ENCODE measurements around the gene PAX5. TPM values are rescaled to one million over a fixed set of nuclear protein-coding genes. Genes with fewer than 3 reads are reported as not detected.

PAX5 gene
- total RNA-seq, 3 donors from 2014 or later = 0.59 TPM; not detected in 2

- Histone ChIP-seq H3K27me3 (no peaks in the 10 kb centered on the region), H3K27ac (no peak overlapping the region), H3K9me3 (no peaks in the 10 kb centered on the region), H3K4me1 (no peaks in the 10 kb centered on the region), H3K36me3 (no peaks in the 10 kb centered on the region), H3K4me3 (no peak overlapping the region)
- DNase-seq (ENCODE audit: low spot score in 2 of 2) = no peak
- intact Hi-C loops (cut with DNase I; ENCODE audit: low total_unique reads) = no loop called here
- no peak for TF ChIP-seq POLR2A (IDR thresholded peaks at IDR 0.05)
- TF ChIP-seq, protein P1, sequence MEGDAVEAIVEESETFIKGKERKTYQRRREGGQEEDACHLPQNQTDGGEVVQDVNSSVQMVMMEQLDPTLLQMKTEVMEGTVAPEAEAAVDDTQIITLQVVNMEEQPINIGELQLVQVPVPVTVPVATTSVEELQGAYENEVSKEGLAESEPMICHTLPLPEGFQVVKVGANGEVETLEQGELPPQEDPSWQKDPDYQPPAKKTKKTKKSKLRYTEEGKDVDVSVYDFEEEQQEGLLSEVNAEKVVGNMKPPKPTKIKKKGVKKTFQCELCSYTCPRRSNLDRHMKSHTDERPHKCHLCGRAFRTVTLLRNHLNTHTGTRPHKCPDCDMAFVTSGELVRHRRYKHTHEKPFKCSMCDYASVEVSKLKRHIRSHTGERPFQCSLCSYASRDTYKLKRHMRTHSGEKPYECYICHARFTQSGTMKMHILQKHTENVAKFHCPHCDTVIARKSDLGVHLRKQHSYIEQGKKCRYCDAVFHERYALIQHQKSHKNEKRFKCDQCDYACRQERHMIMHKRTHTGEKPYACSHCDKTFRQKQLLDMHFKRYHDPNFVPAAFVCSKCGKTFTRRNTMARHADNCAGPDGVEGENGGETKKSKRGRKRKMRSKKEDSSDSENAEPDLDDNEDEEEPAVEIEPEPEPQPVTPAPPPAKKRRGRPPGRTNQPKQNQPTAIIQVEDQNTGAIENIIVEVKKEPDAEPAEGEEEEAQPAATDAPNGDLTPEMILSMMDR (IDR thresholded peaks at IDR 0.05) = no peak
- no peak for TF ChIP-seq POLR2AphosphoS5 (IDR thresholded peaks at IDR 0.05)
These were observed 62.1 kb downstream of the PAX5 start for GRCh38 chr9:36971935-36972488.

GRCh38 chr9:36970007-36970888, 63.8 kb downstream of the PAX5 start:
- no peaks in the 10 kb centered on the region for H3K9me3 ChIP-seq
- intact Hi-C loops (cut with DNase I; ENCODE audit: low total_unique reads) = no loop called here
- no peak for TF ChIP-seq POLR2A (IDR thresholded peaks at IDR 0.05)
- TF ChIP-seq, protein P1 (IDR thresholded peaks at IDR 0.05) = no peak
- no peak for TF ChIP-seq POLR2AphosphoS5 (IDR thresholded peaks at IDR 0.05)
- H3K36me3 ChIP-seq = no peaks in the 10 kb centered on the region
- H3K4me3 ChIP-seq = no peak overlapping the region
- no peaks in the 10 kb centered on the region for H3K27me3 ChIP-seq
- DNase-seq (ENCODE audit: low spot score in 2 of 2) = no peak
- no peaks in the 10 kb centered on the region for H3K4me1 ChIP-seq
- no peak overlapping the region for H3K27ac ChIP-seq

- intact Hi-C loops (cut with DNase I; ENCODE audit: low total_unique reads) = no loop called here
- no peak for DNase-seq (ENCODE audit: low spot score in 2 of 2)
- H3K36me3 ChIP-seq = no peaks in the 10 kb centered on the region
- no peaks in the 10 kb centered on the region for H3K4me1 ChIP-seq
- no peaks in the 10 kb centered on the region for H3K27me3 ChIP-seq
- H3K9me3 ChIP-seq = no peaks in the 10 kb centered on the region
- no peak overlapping the region for H3K4me3 ChIP-seq
- TF ChIP-seq, protein P1 (IDR thresholded peaks at IDR 0.05) = no peak
- no peak for TF ChIP-seq POLR2A (IDR thresholded peaks at IDR 0.05)
- H3K27ac ChIP-seq = no peak overlapping the region
These were observed 64.8 kb downstream of the PAX5 start for GRCh38 chr9:36969216-36969771.

GRCh38 chr9:36968574-36969215, 65.4 kb downstream of the PAX5 start:
- intact Hi-C loops (cut with DNase I; ENCODE audit: low total_unique reads) = no loop called here

More at GRCh38 chr9:36968574-36969215, 65.4 kb downstream of the PAX5 start:
- no peak overlapping the region for H3K27ac ChIP-seq
- H3K4me3 ChIP-seq = no peak overlapping the region
- no peaks in the 10 kb centered on the region for H3K36me3 ChIP-seq
- TF ChIP-seq POLR2AphosphoS5 (IDR thresholded peaks at IDR 0.05) (no peak), POLR2A (IDR thresholded peaks at IDR 0.05) (no peak)
- TF ChIP-seq, protein P1 (IDR thresholded peaks at IDR 0.05) = no peak
- no peak for DNase-seq (ENCODE audit: low spot score in 2 of 2)
- H3K4me1 ChIP-seq = no peaks in the 10 kb centered on the region
- H3K27me3 ChIP-seq = no peaks in the 10 kb centered on the region
- H3K9me3 ChIP-seq = no peaks in the 10 kb centered on the region

All from breast epithelium (tissue), 4 donors.